Midbrain (tissue), 1 donor: Measurements from ENCODE around the gene TFRC.
"Not testable (repeated sequence)": the region's sequence is repeated elsewhere in the genome, so short reads cannot be mapped to it uniquely, and the experiment has no call there.

ENCODE experiments used
- DNase-seq: peaks from one replicate; lab custom pipeline; 2025; lab: John Stamatoyannopoulos, UW

TFRC gene

DNA sequence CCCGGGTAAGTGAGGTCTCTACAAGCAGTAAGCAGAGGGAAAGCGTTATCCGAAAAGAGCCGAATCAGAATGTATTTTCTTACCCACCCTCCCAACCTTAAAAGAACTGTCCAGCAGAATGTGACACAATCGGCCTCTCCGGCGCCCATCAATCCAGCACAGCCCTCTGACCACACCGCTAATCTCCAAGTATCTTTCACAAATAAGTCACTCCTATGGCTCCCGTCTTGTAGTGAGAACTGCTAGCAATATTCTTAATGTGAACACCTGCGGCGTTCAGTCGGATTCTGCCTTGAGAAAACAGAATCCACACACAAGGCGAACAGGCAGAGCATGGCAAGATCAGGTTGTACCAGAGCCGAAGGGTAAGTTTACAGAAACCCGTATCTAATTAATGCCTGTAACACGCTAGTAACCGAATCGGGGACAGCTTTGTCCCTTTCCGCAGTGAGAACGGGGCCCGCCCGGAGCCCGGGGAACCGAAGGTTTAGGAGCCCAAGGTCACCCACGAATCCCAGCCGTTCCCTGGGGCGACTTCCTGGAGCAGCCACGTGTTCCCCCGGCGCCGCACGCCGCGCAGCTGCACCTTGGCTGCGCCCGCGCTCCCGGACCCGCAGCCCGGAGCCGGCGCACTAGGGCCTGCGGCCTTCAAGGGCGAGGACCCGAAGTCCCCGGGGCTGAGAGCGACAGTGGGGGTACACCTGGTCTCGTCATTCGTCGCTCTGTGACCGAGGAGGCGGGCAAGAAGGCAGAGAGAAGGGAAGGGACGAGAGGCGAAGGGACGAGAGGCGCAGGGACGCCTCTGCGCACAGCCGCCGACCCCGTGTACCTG is 672 bp downstream of the TFRC start:
- DNase-seq: peak; percentile 52

DNA sequence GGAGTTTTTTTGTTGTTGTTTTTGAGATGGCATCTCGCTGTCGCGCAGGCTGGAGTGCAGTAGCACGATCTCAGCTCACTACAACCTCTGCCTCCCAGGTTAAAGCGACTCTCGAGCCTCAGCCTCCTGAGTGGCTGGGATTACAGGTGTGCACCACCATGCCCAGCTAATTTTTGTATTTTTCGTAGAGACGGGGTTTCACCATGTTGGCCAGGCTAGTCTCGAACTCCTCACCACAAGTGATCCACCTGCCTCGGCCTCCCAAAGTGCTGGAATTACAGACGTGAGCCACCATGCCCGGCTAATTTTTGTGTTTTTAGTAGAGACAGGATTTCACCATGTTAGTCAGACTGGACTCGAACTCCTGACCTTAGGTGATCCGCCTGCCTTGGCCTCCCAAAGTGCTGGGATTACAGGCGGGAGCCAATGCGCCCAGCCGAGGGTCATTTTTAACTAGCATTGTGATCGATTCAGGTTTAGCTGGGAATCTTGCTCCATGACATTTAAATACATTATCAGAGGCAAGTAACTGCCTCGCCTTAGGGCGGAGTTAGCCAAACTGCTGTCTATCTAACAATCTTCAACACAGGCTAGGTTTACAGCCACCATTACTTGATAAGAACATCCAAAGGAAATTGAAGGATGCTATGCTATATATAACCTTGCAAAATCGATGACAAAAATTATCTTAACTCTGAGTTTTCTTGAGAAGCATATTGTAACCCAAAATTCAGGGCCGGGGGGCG is 1.6 kb downstream of the TFRC start:
- DNase-seq: not testable (repeated sequence)

DNA sequence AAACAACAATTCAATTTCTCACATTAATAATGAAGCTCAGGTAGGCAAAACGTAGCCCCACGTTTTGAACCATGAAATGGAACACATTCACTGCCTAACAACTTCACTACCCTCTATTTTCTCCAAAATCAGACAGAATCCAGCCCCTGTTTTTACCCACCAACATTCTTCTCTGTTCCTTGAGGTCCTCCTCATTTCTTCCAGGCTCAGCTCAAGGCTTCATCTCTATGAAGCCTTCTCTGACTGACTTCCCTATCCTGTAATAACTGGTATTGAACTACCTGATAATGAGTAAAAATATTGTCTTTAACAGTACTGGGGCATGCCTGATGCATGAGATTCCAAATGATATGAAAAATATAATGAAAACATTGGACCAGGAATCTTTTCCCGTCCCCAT is 2.2 kb downstream of the TFRC start:
- no peak for DNase-seq

DNA sequence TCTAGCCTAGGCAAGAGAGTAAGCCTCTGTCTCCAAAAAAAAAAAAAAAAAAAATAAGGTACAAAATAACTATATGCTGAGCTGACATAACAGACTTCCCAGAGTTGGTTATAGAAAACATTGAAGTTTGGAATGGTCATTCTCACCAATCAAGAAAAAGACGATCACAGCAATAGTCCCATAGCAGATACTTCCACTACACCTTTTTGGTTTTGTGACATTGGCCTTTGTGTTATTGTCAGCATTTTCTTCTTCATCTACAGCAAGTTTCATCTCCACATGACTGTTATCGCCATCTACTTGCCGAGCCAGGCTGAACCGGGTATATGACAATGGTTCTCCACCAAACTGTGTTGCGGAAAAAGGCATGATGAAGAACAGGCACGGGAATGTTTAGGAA is 6.9 kb downstream of the TFRC start:
- no peak for DNase-seq

DNA sequence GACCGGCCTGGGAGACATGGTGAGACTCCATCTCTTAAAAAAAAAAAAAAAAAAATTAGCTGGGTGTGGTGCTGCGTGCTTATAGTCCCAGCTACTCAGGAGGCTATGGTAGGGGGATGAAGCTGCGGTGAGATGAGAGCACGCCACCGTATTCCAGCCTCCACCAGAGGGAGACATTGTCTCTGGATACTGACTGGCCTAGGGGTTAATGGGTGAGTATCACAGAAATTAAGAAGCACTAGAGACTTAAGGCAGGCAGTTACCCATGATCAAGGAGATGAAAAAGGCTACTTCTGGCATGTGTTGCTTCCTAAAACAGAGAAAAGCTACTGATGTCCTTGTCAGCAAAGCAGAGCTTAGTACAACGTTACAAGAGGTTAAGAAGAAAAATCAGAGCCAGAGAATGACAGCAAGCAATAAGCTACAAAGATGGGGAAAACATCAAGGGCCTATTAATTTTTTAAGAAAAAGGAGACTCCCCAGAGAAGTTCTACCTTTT is 8.6 kb downstream of the TFRC start:
- peak; percentile 74 for DNase-seq

DNA sequence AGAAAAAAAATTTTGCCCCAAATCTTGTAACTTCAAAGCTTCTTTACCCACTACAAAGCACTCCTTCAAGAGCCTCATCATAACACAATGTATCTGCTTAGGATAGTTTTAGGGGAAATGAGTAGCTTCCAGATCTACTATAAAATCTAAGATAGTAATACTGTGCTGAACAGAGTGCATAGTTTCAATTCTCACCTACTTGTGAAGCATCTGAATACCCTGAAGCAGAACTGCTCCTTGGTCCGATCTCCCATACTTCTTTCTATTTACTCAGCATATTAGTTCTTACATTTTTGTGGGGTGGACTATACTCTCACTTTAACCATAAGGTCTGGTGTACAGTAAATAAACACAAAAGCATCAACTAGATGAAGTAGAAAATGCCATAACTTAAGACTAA is 9.6 kb downstream of the TFRC start:
- DNase-seq: no peak

DNA sequence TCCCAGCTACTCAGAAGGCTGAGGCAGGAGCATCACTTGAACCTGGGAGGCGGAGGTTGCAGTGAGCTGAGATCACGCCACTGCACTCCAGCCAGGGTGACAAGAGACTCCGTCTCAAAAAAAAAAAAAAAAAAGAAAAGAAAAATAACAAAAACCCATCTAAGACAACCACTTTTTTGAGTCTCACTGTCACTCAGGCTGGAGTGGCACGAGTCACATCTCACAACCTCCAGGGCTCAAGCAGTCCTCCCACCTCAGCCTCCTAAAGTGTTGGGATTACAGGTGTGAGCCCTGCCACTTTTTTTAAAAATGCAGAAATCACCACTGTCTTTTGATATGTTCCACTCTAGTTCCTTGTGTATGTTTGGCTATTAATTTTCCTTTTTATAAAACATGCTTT is 13.1 kb downstream of the TFRC start:
- not testable (repeated sequence) for DNase-seq

DNA sequence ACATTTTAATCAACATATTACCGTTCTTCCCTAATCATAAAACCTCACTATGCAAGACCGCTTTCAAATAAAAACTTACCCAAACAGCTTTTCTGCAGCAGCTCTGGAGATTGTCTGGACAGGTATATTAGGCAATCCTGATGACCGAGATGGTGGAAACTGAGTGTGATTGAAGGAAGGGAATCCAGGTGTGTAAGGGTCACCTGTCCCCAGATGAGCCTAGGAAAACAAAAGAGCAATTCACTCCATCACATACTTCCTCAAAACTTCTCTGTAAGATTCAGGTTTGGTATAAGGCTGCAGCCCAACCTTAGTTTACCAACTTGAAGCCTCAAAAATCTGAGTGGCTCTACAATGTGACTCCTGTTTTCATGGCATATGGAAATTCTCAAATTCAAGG is 14.5 kb downstream of the TFRC start:
- no peak for DNase-seq

DNA sequence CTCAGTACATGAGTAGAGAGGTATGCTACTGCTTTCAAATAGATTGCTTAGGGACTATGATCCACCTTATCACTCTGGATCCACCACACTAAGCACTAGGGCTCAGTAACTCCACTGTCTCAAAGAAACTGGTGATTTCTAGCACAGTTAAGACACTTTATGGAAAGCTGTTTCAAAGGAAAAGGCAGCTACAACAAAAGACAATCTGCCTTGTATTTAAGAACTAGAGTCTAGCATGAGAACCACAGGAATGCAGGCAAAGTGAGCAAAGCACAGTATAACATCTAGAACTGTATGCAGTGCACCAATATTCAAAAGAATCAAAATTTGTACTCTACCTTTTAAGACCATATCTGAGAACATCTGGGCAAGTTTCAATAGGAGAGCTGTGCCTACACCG is 17.9 kb downstream of the TFRC start:
- DNase-seq: no peak

DNA sequence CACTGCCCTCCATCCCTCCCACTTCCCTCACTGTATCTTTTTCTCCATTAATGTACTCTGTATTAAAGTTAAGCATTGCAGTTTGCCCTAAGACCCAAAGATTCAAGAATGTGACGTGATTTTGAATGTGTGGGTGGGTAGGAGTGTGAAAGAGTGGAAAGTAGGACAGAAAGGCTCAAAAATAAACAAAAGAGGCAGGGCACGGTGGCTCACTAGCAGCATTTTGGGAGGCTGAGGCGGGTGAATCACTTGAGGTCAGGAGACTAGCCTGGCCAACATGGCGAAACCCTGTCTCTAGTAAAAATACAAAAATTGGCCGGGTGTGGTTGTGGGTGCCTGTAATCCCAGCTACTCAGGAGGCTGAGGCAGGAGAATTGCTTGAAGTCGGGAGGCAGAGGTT is 18.4 kb downstream of the TFRC start:
- DNase-seq: no peak

DNA sequence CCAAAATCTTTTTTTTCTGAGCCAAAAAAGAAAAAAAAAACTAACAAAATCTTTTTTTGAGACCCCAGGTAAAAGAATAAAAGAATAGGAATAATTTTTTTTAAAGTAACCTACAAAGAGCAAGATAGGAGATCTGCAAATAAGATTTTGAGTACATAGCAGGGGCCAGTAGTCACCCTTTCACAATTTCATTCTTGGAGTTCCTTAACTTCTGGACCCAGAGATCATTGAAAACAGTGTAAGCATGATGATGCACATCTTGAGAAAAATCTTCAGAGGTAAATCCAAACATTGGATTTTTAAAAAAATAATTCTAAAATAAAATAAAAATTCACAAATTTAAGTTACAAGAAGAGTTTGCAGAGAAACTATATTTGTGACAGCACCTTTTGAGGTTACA is 18.8 kb downstream of the TFRC start:
- no peak for DNase-seq

DNA sequence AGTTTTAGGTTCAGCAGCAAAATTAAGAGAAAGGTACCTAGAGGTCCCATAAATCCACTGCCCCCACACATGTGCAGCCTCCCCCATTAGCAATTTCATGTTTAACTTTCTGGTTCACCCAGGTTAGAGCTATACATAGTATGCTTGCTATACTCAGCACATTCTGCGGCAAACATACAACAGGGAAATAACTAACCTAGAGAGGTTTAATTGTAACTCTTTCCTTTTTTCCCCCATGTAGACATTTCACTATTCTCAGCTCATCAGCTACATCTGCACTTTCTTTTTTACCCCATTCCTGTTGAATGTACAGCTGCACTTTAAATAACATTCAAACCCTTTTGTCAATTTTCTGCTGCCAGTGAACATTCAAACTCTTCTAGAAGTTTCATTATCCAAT is 21.1 kb downstream of the TFRC start:
- DNase-seq: no peak

DNA sequence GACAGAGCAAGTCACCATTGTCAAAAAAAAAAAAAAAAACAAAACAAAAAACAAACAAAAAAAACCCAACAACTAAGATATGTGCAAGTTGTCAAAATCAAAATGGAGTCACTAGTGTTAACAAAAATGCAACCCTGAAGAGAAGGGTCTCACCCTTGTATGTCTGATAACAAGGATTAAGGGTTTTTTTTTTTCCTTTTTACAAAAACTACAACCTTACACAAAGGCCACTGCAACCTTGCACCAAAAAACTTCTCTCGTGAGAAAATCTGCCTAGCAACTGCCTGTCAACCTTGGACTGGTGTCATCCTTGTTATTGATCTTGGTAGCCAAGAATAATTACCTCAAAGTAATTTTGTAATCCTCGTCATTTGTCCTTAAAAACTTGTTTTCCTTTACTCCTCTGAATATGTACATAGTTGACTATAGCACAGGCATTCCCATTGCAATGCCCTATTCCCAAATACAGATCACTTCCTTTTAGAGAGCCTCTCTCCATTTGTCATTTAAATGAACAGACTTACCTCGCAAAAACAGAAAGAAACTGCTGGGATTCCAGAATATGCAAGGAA is 24.0 kb downstream of the TFRC start:
- DNase-seq: no peak

DNA sequence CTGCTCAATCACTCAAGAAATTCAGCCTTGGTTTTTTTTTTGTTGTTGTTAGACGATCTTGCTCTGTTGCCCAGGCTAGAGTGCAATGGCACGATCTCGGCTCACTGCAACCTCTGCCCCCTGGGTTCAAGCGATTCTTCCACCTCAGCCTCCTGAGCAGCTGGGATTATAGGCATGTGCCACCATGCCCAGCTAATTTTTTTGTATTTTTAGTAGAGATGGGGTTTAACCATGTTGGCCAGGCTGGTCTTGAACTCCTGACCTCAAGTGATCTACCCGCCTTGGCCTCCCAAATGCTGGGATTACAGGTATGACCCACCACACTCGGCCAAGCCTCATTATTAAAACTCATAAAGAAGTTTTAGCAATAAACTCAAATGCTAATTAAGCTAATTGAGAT is 25.5 kb downstream of the TFRC start:
- DNase-seq: not testable (repeated sequence)

DNA sequence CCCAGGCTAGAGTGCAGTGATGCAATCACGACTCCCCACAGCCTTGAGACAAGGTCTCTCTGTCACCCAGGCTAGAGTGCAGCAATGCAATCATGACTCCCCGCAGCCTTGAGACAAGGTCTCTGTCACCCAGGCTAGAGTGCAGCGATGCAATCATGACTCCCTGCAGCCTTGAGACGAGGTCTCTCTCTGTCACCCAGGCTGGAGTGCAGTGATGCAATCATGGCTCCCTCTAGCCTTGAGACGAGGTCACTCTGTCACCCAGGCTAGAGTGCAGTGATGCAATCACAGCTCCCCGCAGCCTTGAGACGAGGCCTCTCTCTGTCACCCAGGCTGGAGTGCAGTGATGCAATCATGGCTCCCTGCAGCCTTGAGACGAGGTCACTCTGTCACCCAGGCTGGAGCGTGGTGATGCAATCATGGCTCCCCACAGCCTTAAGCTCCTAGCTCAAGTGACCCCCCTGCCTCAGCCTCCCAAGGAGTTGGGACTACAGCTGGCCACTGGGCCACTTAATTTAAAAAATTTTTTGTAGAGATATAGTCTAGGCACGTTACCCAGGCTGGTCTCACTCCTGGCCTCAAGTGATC is 26.1 kb downstream of the TFRC start:
- DNase-seq: no peak

DNA sequence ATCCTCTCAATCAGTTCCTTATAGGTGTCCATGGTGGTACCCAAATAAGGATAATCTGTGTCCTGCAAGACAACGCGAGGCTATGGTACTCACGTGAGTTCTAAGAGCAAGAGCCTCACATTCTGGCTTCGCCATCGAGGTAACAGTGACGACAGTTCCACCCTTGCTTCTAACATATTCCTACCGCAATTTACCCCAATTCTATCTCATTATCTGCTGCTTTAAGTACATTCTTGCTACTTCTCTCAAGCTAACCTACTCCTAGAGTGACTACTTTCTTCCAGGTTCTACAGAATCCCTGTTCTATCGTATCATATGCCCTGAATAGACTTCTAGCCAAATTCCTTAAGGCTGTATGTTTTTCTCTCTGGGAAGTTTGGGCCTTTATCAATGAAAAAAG is 26.6 kb downstream of the TFRC start:
- no peak for DNase-seq

DNA sequence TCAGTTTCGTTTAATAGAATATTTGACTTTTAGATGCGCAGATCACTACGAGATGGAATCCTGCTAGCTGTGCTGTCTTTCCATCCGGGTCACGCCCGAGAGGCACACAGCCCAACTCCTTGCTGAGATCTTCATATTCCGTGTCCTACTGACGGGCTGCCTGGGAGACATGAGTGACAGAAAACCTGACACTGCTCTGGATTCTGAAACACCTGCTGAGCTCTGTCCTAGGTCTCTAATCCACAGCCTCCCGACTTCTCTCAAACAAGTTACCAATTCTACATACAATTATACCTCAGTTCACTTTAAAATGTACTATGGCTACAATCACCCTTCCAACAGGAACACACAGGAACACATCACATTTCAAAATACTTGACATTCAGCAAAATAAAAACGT is 27.2 kb downstream of the TFRC start:
- DNase-seq: no peak

DNA sequence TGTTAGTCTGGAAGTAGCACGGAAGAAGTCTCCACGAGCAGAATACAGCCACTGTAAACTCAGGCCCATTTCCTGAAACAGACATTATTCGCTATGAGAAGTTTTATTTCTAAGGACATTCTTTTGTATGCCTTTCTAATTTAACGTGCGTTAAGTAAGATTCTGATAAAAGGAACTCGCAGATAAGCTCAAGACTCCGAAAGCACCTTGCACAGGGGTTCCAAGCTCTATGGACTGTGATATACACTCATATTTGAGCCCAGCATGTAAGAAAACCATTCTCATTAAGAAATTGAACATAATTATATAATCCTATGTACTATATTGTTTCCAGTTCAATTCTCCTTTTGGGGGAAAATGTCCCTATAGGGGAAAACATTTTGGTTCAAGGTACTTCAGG is 28.4 kb downstream of the TFRC start:
- no peak for DNase-seq

DNA sequence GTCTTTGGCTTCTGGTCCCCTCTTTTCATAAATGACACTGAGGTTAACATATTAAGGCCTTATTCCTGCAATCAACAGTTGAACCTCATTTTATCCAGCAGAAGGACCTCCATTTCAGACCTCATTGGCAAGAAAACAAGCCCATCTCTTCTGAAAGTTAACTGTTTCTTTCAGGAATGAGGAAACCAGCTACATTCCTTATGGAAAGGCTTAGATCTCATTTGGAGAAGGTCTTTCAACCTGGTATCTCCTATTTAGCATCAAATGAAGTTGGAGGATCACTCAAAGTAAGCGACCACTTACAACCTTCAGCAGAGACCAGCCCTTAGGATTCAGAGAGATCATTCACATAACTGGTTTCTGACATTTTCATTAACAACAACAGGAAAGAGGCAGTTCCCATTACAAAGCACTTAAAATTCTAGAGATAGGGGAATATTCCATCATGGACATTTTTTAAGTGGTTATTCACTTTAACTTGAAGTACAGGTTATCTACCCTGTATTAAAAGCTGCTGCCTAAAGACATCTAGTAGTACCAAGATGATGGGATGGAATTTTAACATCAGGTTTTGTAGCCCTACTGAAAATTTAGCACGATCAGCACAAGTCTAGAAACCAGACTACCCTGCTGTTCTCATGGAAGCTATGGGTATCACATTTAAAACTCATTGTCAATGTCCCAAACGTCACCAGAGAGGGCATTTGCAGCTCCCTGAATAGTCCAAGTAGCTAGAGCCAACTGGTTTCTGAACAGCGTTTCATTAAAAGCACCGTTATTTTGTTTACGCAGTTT is 30.4 kb downstream of the TFRC start:
- no peak for DNase-seq

DNA sequence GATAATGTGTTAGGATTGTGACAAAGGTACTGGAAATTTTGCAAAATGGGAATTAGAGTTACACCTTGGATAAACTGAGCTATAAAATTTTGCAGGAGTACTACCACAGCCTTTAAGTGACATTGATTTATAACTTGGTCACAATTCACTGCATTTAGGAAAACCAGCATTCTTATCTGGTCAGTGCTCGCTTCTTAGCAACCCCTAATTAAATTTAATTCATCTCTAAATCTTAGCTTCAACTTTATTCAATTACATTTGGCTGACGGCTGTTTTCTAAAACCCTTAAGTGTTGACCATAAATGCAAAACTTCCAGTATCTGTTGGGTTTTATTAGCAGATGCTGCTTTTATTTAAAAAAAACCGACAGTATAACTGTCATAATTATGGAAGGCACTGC is 31.3 kb downstream of the TFRC start:
- no peak for DNase-seq

DNA sequence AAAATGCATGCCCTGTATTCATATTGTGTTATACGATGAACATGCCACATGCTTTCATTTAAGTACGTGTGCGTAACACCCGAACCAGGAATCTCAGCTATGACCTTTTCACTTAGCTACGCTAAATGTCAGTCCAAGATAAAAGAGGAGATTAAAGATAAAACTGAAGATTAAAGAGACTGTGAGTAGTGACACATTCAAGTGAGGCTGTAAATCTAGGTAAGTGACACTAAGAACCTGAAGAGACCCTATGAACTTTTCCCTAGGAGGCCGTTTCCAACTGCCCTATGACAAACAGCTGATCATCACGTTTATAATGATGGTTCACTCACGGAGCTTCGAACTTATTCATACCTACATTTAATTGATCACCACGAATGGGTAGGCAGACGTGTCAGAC is 32.2 kb downstream of the TFRC start:
- no peak for DNase-seq
